CD4-positive, alpha-beta T cell (primary cell): Measurements from ENCODE around the gene VWDE. TPM values are rescaled to one million over a fixed set of nuclear protein-coding genes. Genes with fewer than 3 reads are reported as not detected.

Source experiments
- ATAC-seq: fragments of 200-7000 bp; cut with Tn5 transposase; one replicate; pipeline ENCODE4 v1.10.0; 2022; ENCODE audit warnings: mild to moderate bottlenecking; ENCODE audit not compliant: poor library complexity
- CTCF ChIA-PET: fragments of 350-600 bp; sonication (Branson Sonifier 250); formaldehyde crosslinking; loops from one replicate; lab custom pipeline; 2021; ENCODE audit warnings: antibody characterized with exemption, inconsistent platforms; lab: Charles Lee
- POLR2A ChIA-PET: fragments of 350-600 bp; sonication (Branson Sonifier 250); formaldehyde crosslinking; loops from one replicate; lab custom pipeline; 2021; ENCODE audit warnings: antibody characterized with exemption, inconsistent platforms; lab: Charles Lee
- DNase-seq, 14 experiments: peaks; one replicate each; pipeline ENCODE4 v3.0.0-alpha.2; 2013 to 2020; ENCODE audit warnings: mixed read lengths in 2 of 14
- H3K27ac ChIP-seq, 2 donors: one replicate each; pipeline versions ENCODE4 v1.5.1 to v1.7.0; 2013; ENCODE audit warnings: low read length in 2 of 2, low read depth in 1 of 2, mild to moderate bottlenecking in 1 of 2
- H3K27me3 ChIP-seq, 2 experiments: 1 replicate in 1 of 2; 2 replicates in 1 of 2; pipeline versions ENCODE4 v1.6.1 to v1.7.0; 2013; ENCODE audit warnings: low read length in 2 of 2, control low read depth in 1 of 2, mild to moderate bottlenecking in 1 of 2, moderate library complexity in 1 of 2; ENCODE audit not compliant: insufficient read depth in 2 of 2, control insufficient read depth in 1 of 2
- H3K36me3 ChIP-seq: one replicate; pipeline ENCODE4 v1.6.1; 2013; ENCODE audit warnings: low read length, control low read depth; ENCODE audit not compliant: insufficient read depth
- H3K4me1 ChIP-seq: one replicate; pipeline ENCODE4 v1.6.1; 2013; ENCODE audit warnings: low read length, control low read depth; ENCODE audit not compliant: insufficient read depth
- H3K4me3 ChIP-seq: one replicate; pipeline ENCODE4 v1.5.1; 2013; ENCODE audit warnings: mild to moderate bottlenecking, low read length, moderate library complexity
- H3K9me3 ChIP-seq, 2 experiments: 1 replicate in 1 of 2; 2 replicates in 1 of 2; pipeline versions ENCODE4 v1.6.1 to v1.7.0; 2013; ENCODE audit warnings: low read length in 2 of 2, mild to moderate bottlenecking in 2 of 2, control low read depth in 1 of 2, moderate library complexity in 1 of 2; ENCODE audit not compliant: control insufficient read depth in 1 of 2, insufficient read depth in 1 of 2
- H3K27ac Mint-ChIP-seq: one replicate; pipeline ENCODE4 v1.8.0; 2020; ENCODE audit warnings: mixed read lengths
- H3K27me3 Mint-ChIP-seq: one replicate; pipeline ENCODE4 v1.8.0; 2021; ENCODE audit warnings: mixed read lengths
- H3K36me3 Mint-ChIP-seq: one replicate; pipeline ENCODE4 v1.8.0; 2021; ENCODE audit warnings: low read depth, mixed read lengths
- H3K4me1 Mint-ChIP-seq: one replicate; pipeline ENCODE4 v1.8.0; 2021; ENCODE audit warnings: low read depth, mixed read lengths
- H3K4me3 Mint-ChIP-seq: one replicate; pipeline ENCODE4 v1.8.0; 2020; ENCODE audit warnings: mild to moderate bottlenecking, mixed read lengths
- H3K9me3 Mint-ChIP-seq: one replicate; pipeline ENCODE4 v1.8.0; 2020; ENCODE audit warnings: mixed read lengths
- CTCF ChIP-seq: fragments of 200-600 bp; IDR thresholded peaks from one replicate; pipeline ENCODE4 v1.8.0; 2022; ENCODE audit warnings: antibody characterized with exemption, mild to moderate bottlenecking
- intact Hi-C, 2 experiments: fragments of 100-400 bp; cut with DNase I in 1 of 2; cut with micrococcal nuclease in 1 of 2; formaldehyde crosslinking; loops; one replicate each; pipeline versions ENCODE4 v1.15.1 to v1.9.0; 2023 to 2025; cut with DNase I, micrococcal nuclease
- total RNA-seq, 174 experiments: library from RNA in 2 of 174; stranded (reverse) in 2 of 174; gene quantifications; one replicate each; pipeline ENCODE4 v1.2.3 and lab custom pipeline; 2021 to 2026

The VWDE gene
- total RNA-seq, 2 experiments from 2014 or later = 1.5 TPM

DNA sequence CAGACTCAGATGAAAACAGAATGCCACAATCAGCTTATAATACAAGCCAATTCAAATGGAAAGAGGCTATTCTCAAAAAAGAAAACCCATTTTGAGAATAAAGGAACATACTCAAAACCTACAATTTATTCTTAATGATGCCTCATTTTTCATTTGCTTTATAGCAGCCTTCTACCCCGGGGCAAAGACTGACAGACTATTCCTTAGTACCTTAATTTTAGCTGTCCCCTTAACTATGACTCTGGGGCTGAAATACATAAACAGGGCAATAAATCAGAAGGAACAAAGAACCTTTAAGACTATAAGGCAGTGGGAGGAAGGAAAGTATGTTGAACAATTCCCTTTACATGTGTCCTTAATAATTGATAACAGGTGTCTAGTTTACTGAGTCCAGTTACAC lies 115.8 kb downstream of the VWDE start:
- H3K4me3 ChIP-seq = no peak overlapping the region
- Mint-ChIP-seq H3K36me3 (no peaks in the 10 kb centered on the region), H3K4me3 (no peak overlapping the region), H3K27me3 (peaks cover 3% of the 10 kb centered on the region), H3K9me3 (no peaks in the 10 kb centered on the region), H3K4me1 (no peaks in the 10 kb centered on the region), H3K27ac (no peak overlapping the region)
- ChIA-PET POLR2A (no interaction called here), CTCF (no interaction called here)
- peaks cover 0 to 7% of the 10 kb centered on the region in 2 experiments for H3K9me3 ChIP-seq
- ATAC-seq = no peak
- TF ChIP-seq CTCF = no peak
- H3K27ac ChIP-seq = no peak overlapping the region
- H3K4me1 ChIP-seq = no peaks in the 10 kb centered on the region
- H3K36me3 ChIP-seq = no peaks in the 10 kb centered on the region
- intact Hi-C loops = no loop called here
- H3K27me3 ChIP-seq = no peaks in the 10 kb centered on the region
- DNase-seq = no peak

GRCh38 chr7:12281038-12281437 lies 122.6 kb downstream of the VWDE start:
- no peak overlapping the region for H3K27ac Mint-ChIP-seq
- H3K27ac ChIP-seq = no peak overlapping the region
- H3K4me3 ChIP-seq = no peak overlapping the region
- peaks cover 5 to 15% of the 10 kb centered on the region in 2 experiments for H3K9me3 ChIP-seq
- ChIA-PET POLR2A (no interaction called here), CTCF (no interaction called here)
- DNase-seq = no peak
- H3K27me3 Mint-ChIP-seq = peaks cover 13% of the 10 kb centered on the region
- H3K9me3 Mint-ChIP-seq = peaks cover 3% of the 10 kb centered on the region
- no peak for ATAC-seq
- no peaks in the 10 kb centered on the region for H3K36me3 ChIP-seq
- no peak for TF ChIP-seq CTCF
- no peak overlapping the region for H3K4me3 Mint-ChIP-seq
- H3K4me1 Mint-ChIP-seq = no peaks in the 10 kb centered on the region
- no peaks in the 10 kb centered on the region for H3K27me3 ChIP-seq
- intact Hi-C loops = no loop called here
- H3K4me1 ChIP-seq = no peaks in the 10 kb centered on the region
- no peaks in the 10 kb centered on the region for H3K36me3 Mint-ChIP-seq

Other genes with a start within 250 kb of the VWDE start
- gene TMEM106B, start 192.6 kb downstream of the VWDE start, total RNA-seq = 10 to 100 TPM; 16.9 to 17.5 TPM
- gene SCIN, start 166.9 kb upstream of the VWDE start, total RNA-seq = under 1 TPM in 1 of 2 experiments, not detected in 1; 0.08 TPM